ENCODE measurements around the gene SELENOV. TPM values are rescaled to one million over a fixed set of nuclear protein-coding genes. Genes with fewer than 3 reads are reported as not detected.

Gene SELENOV
- total RNA-seq, 1 donor: not detected

DNA sequence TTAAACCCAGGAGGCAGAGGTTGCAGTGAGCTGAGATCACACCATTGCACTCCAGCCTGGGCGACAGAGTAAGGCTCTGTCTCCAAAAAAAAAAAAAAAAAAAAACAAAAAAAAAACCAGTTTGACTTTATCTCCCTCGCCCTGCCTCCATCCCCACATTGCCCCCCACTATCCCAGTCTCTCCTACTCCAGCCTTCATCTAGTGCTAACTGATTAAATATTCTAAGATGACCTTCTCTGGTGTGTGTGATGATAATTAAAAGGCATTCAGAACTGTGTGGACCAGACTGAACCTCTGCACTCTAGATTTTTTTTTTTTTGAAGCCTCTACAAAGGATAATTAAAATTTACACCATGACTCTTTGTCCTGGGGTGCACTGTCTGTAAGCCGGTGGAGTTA lies 22.2 kb upstream of the SELENOV start:
- DNase-seq (ENCODE audit: low read depth): no peak
- H3K4me3 ChIP-seq (ENCODE audit: low read depth, low read length): no peak overlapping the region
- TF ChIP-seq, protein P1, sequence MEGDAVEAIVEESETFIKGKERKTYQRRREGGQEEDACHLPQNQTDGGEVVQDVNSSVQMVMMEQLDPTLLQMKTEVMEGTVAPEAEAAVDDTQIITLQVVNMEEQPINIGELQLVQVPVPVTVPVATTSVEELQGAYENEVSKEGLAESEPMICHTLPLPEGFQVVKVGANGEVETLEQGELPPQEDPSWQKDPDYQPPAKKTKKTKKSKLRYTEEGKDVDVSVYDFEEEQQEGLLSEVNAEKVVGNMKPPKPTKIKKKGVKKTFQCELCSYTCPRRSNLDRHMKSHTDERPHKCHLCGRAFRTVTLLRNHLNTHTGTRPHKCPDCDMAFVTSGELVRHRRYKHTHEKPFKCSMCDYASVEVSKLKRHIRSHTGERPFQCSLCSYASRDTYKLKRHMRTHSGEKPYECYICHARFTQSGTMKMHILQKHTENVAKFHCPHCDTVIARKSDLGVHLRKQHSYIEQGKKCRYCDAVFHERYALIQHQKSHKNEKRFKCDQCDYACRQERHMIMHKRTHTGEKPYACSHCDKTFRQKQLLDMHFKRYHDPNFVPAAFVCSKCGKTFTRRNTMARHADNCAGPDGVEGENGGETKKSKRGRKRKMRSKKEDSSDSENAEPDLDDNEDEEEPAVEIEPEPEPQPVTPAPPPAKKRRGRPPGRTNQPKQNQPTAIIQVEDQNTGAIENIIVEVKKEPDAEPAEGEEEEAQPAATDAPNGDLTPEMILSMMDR (IDR thresholded peaks at IDR 0.05; ENCODE audit: insufficient read depth, low read depth, low read length): no peak

DNA sequence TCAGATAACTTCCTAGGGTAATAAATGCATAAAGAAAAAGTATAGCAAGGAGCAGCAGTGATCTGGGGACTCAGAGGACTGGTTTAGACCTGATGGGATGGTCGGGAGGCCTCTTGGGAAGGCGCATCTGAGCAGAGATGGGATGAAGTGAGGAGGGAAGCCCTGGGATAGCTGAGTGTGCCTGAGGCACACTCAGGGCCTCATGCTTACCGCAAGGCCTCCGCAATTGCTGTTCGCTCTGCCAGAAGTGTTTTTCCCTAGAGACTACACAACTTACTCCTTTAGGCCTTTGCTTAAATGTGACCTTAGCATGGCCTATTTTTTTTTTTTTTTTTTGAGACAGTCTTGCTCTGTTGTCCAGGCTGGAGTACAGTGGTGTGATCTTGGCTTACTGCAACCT lies 20.3 kb upstream of the SELENOV start:
- DNase-seq (ENCODE audit: low read depth): no peak
- no peak overlapping the region for H3K4me3 ChIP-seq (ENCODE audit: low read depth, low read length)
- TF ChIP-seq, protein P1 (IDR thresholded peaks at IDR 0.05; ENCODE audit: insufficient read depth, low read depth, low read length): no peak

DNA sequence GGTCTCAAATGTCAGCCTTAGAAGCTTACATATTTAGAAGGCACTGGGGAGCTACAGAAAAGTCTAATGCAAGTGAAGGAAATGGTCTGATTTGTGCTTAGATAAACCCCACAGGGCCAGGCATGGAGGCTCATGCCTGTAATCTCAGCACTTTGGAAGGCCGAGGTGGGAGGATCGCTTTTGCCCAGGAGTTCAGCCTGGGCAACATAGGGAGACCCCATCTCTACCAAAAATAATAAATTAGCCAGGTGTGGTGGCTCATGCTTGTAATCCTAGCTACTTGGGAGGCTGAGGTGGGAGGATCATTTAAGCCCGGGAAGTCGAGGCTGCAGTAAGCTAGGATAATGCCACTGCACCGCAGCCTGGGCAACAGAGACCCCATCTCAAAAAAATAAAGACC lies 18.9 kb upstream of the SELENOV start:
- DNase-seq (ENCODE audit: low read depth): no peak
- H3K4me3 ChIP-seq (ENCODE audit: low read depth, low read length): no peak overlapping the region
- TF ChIP-seq, protein P1 (IDR thresholded peaks at IDR 0.05; ENCODE audit: insufficient read depth, low read depth, low read length): no peak

DNA sequence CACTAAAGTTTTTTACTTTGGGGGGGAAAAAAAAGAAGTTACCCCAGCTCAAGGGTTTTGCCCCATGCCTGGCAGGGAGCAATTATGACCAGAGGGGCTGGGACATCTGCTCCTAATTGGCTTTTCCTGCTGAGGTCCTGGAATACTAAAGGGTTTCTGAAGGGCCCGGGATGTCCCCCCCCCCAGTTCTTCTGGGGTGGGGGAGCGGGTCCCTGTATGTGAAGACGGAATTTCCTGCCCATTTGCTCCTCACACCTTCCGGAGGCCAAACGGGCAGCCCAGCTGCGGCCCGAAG lies 17.3 kb upstream of the SELENOV start:
- no peak for DNase-seq (ENCODE audit: low read depth)
- H3K4me3 ChIP-seq (ENCODE audit: low read depth, low read length): no peak overlapping the region
- TF ChIP-seq, protein P1 (IDR thresholded peaks at IDR 0.05; ENCODE audit: insufficient read depth, low read depth, low read length): no peak

DNA sequence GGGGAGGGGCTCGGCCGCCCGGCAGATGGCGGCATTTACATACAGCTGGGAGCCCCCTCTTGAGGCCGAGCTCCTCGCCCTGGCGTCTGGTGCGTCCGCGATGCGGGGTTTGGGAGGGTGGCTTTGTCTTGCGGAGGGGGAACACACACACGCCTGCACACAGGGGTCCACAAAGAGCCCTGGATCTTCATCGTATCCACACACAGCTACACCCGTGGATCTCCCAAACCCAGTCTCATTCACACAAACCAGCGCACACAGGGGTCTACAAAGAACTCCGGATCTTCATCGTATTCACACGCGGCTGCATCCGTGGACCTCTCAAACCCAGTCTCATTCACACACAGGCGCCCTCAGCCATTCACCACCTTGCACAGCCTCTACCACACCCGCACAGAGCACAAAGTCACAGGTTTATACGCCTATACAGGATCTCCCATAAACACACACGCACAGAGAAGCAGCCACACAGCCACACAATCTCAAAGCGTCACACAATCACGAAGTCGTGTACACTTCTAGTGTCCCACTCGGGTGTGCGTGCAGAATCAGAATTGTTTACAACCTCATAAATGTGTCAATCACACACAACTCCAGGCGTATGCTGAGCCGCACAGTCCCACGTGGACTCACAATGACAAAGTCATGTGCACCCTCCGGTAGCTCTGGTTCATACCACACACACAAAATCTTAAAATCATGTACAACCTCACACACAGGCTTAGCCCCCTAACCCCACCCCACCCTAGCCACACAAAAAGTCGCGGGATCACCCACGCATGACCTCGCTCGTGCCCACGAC lies 16.7 kb upstream of the SELENOV start:
- H3K4me3 ChIP-seq (ENCODE audit: low read depth, low read length): peak overlapping the region; percentile 44
- DNase-seq (ENCODE audit: low read depth): peak; percentile 54
- TF ChIP-seq, protein P1 (IDR thresholded peaks at IDR 0.05; ENCODE audit: insufficient read depth, low read depth, low read length): peak; percentile 33

DNA sequence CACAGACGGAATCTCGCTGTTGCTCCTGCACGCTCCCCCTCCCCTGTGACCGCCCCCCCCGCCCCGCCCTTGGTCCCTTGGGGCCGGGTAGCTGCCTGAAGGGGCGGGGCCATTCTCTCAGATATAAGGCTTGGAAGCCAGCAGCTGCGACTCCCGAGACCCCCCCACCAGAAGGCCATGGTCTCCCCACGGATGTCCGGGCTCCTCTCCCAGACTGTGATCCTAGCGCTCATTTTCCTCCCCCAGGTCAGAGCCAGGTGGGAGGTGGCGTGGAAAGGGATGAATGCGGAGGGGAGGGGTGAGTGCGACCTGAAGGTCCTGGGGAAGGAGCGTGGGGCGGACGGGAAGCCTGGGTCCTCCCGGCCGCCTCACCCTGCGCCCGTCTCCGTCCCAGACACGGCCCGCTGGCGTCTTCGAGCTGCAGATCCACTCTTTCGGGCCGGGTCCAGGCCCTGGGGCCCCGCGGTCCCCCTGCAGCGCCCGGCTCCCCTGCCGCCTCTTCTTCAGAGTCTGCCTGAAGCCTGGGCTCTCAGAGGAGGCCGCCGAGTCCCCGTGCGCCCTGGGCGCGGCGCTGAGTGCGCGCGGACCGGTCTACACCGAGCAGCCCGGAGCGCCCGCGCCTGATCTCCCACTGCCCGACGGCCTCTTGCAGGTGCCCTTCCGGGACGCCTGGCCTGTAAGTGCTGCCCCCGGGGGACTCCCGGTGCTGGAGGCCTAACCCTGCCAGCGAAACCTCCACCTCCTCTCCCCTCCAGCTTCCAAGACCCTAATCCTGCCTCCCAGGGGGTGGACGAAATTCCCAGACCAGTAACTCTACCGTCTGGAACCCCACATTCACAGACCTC lies 15.9 kb upstream of the SELENOV start, which contains the start of gene DLL3:
TSS of gene DLL3 (plus strand) at position 150 of the 845 bp plus-strand sequence. CDS start at position 178, 28 bp downstream.
- peak within 1 kb of the TSS; percentile 44 for H3K4me3 ChIP-seq (ENCODE audit: low read depth, low read length)
- DNase-seq (ENCODE audit: low read depth): peak; percentile 11
- TF ChIP-seq, protein P1 (IDR thresholded peaks at IDR 0.05; ENCODE audit: insufficient read depth, low read depth, low read length): no peak

Measured in fibroblast of villous mesenchyme (primary cell).